Activated T-helper 1 cell treated with anti-CD3 and anti-CD28 coated beads, Interleukin-2, amount 50 U/mL, for 16 hours (primary cell): Measurements from ENCODE around the gene CHPF2.

Source experiments
- DNase-seq, 2 donors: peaks; one replicate each; pipeline ENCODE4 v3.0.0-alpha.2; 2020; ENCODE audit warnings: low read depth in 1 of 2, low spot score in 1 of 2

The CHPF2 gene

GRCh38 chr7:151232091-151232916 lies at the start of gene CHPF2:
TSS of gene CHPF2 (plus strand) at chr7:151232483. CDS start at chr7:151234012, 1,529 bp downstream.
- DNase-seq = peak; percentile 84

GRCh38 chr7:151185762-151186639 lies 46.3 kb upstream of the CHPF2 start:
- DNase-seq = no peak

- DNase-seq = no peak
Measured at GRCh38 chr7:151186640-151187408, 45.5 kb upstream of the CHPF2 start, which contains the start of gene ASB10. TSS of gene ASB10 (minus strand) at chr7:151187250. CDS start at chr7:151187130, 120 bp downstream.

GRCh38 chr7:151187409-151188251 lies 44.7 kb upstream of the CHPF2 start:
- no peak for DNase-seq

- no peak for DNase-seq
Measured at GRCh38 chr7:151188252-151188542, 44.1 kb upstream of the CHPF2 start.

- DNase-seq = no peak
Measured at GRCh38 chr7:151189038-151189437, 43.2 kb upstream of the CHPF2 start.

- DNase-seq = no peak
Measured at GRCh38 chr7:151191544-151191943, 40.7 kb upstream of the CHPF2 start.

- no peak for DNase-seq
Measured at GRCh38 chr7:151192002-151192539, 40.2 kb upstream of the CHPF2 start.

- no peak for DNase-seq
Measured at GRCh38 chr7:151193203-151193978, 38.9 kb upstream of the CHPF2 start.

- DNase-seq = no peak
Measured at GRCh38 chr7:151194188-151194587, 38.1 kb upstream of the CHPF2 start.

- DNase-seq = no peak
Measured at GRCh38 chr7:151195616-151196450, 36.5 kb upstream of the CHPF2 start.

- DNase-seq = no peak
Measured at GRCh38 chr7:151197932-151198331, 34.4 kb upstream of the CHPF2 start.

GRCh38 chr7:151198945-151199848 lies 33.1 kb upstream of the CHPF2 start:
- no peak for DNase-seq

GRCh38 chr7:151201344-151201743 lies 30.9 kb upstream of the CHPF2 start:
- DNase-seq = no peak

GRCh38 chr7:151201751-151202150 lies 30.5 kb upstream of the CHPF2 start:
- DNase-seq = no peak

GRCh38 chr7:151202836-151203235 lies 29.4 kb upstream of the CHPF2 start:
- DNase-seq = no peak

- DNase-seq = no peak
Measured at GRCh38 chr7:151204383-151205032, 27.8 kb upstream of the CHPF2 start.
